ENCODE results near the gene DUSP6. TPM values are rescaled to one million over a fixed set of nuclear protein-coding genes. Genes with fewer than 3 reads are reported as not detected.
"Not testable (repeated sequence)": the region's sequence is repeated elsewhere in the genome, so short reads cannot be mapped to it uniquely, and the experiment has no call there.

Gene DUSP6
- total and polyA plus RNA-seq, 9 donors: 50.4 to 89.2 (median 68.1) TPM

- H3K4me1 ChIP-seq (ENCODE audit: control insufficient read depth, insufficient read depth, low read length): peaks cover 31% of the 10 kb centered on the region
- H3K27ac ChIP-seq (ENCODE audit: low read length): peak overlapping the region; percentile 32
- peaks cover 10% of the 10 kb centered on the region for H3K27me3 ChIP-seq (ENCODE audit: control insufficient read depth, insufficient read depth, low read length)
- WGBS (ENCODE audit: insufficient coverage): 40% methylated on average over 7 of the region's 10 CpGs
- no peak overlapping the region for H3K4me3 ChIP-seq (ENCODE audit: low read length)
- peak; percentile 94 for DNase-seq
- no peaks in the 10 kb centered on the region for H3K9me3 ChIP-seq (replicated peaks; ENCODE audit: control insufficient read depth, low read depth, low read length)
- peaks cover 8% of the 10 kb centered on the region for H3K36me3 ChIP-seq (ENCODE audit: control insufficient read depth, insufficient read depth, low read length)
Observed at GRCh38 chr12:89345830-89346740, 6.2 kb downstream of the DUSP6 start.

GRCh38 chr12:89345376-89345775, 6.9 kb downstream of the DUSP6 start:
- H3K4me1 ChIP-seq (ENCODE audit: control insufficient read depth, insufficient read depth, low read length): peaks cover 31% of the 10 kb centered on the region
- no peak for DNase-seq
- H3K27me3 ChIP-seq (ENCODE audit: control insufficient read depth, insufficient read depth, low read length): peaks cover 3% of the 10 kb centered on the region
- peak overlapping the region; percentile 32 for H3K27ac ChIP-seq (ENCODE audit: low read length)
- WGBS (ENCODE audit: insufficient coverage): 63% methylated on average over 1 of the region's 3 CpGs
- H3K4me3 ChIP-seq (ENCODE audit: low read length): no peak overlapping the region
- H3K9me3 ChIP-seq (replicated peaks; ENCODE audit: control insufficient read depth, low read depth, low read length): no peaks in the 10 kb centered on the region
- H3K36me3 ChIP-seq (ENCODE audit: control insufficient read depth, insufficient read depth, low read length): peaks cover 8% of the 10 kb centered on the region

GRCh38 chr12:89344862-89345202, 7.5 kb downstream of the DUSP6 start:
- Histone ChIP-seq H3K27ac (ENCODE audit: low read length) (no peak overlapping the region), H3K27me3 (ENCODE audit: control insufficient read depth, insufficient read depth, low read length) (peaks cover 3% of the 10 kb centered on the region), H3K9me3 (replicated peaks; ENCODE audit: control insufficient read depth, low read depth, low read length) (no peaks in the 10 kb centered on the region), H3K4me3 (ENCODE audit: low read length) (no peak overlapping the region), H3K36me3 (ENCODE audit: control insufficient read depth, insufficient read depth, low read length) (peaks cover 8% of the 10 kb centered on the region), H3K4me1 (ENCODE audit: control insufficient read depth, insufficient read depth, low read length) (peaks cover 31% of the 10 kb centered on the region)
- no peak for DNase-seq
- no CpG with 5 or more reads among the region's 3 CpGs for WGBS (ENCODE audit: insufficient coverage)

GRCh38 chr12:89344043-89344861, 8.0 kb downstream of the DUSP6 start:
- peaks cover 29% of the 10 kb centered on the region for H3K4me1 ChIP-seq (ENCODE audit: control insufficient read depth, insufficient read depth, low read length)
- H3K9me3 ChIP-seq (replicated peaks; ENCODE audit: control insufficient read depth, low read depth, low read length): no peaks in the 10 kb centered on the region
- H3K27ac ChIP-seq (ENCODE audit: low read length): no peak overlapping the region
- H3K36me3 ChIP-seq (ENCODE audit: control insufficient read depth, insufficient read depth, low read length): peaks cover 8% of the 10 kb centered on the region
- no peak for DNase-seq
- H3K27me3 ChIP-seq (ENCODE audit: control insufficient read depth, insufficient read depth, low read length): peaks cover 3% of the 10 kb centered on the region
- H3K4me3 ChIP-seq (ENCODE audit: low read length): no peak overlapping the region
- no CpG with 5 or more reads among the region's 10 CpGs for WGBS (ENCODE audit: insufficient coverage)

- no peak for DNase-seq
- Histone ChIP-seq H3K36me3 (ENCODE audit: control insufficient read depth, insufficient read depth, low read length) (peaks cover 2% of the 10 kb centered on the region), H3K9me3 (replicated peaks; ENCODE audit: control insufficient read depth, low read depth, low read length) (no peaks in the 10 kb centered on the region), H3K4me1 (ENCODE audit: control insufficient read depth, insufficient read depth, low read length) (peaks cover 24% of the 10 kb centered on the region), H3K27me3 (ENCODE audit: control insufficient read depth, insufficient read depth, low read length) (no peaks in the 10 kb centered on the region), H3K4me3 (ENCODE audit: low read length) (no peak overlapping the region), H3K27ac (ENCODE audit: low read length) (no peak overlapping the region)
- 60% methylated on average over 3 of the region's 3 CpGs for WGBS (ENCODE audit: insufficient coverage)
Observed at GRCh38 chr12:89343127-89343526, 9.2 kb downstream of the DUSP6 start.

- H3K4me3 ChIP-seq (ENCODE audit: low read length): no peak overlapping the region
- no peaks in the 10 kb centered on the region for H3K9me3 ChIP-seq (replicated peaks; ENCODE audit: control insufficient read depth, low read depth, low read length)
- WGBS (ENCODE audit: insufficient coverage): no CpG with 5 or more reads among the region's 1 CpG
- no peak overlapping the region for H3K27ac ChIP-seq (ENCODE audit: low read length)
- H3K4me1 ChIP-seq (ENCODE audit: control insufficient read depth, insufficient read depth, low read length): peaks cover 15% of the 10 kb centered on the region
- DNase-seq: no peak
- no peaks in the 10 kb centered on the region for H3K27me3 ChIP-seq (ENCODE audit: control insufficient read depth, insufficient read depth, low read length)
- no peaks in the 10 kb centered on the region for H3K36me3 ChIP-seq (ENCODE audit: control insufficient read depth, insufficient read depth, low read length)
Observed at GRCh38 chr12:89340861-89341260, 11.4 kb downstream of the DUSP6 start.

- Histone ChIP-seq H3K9me3 (replicated peaks; ENCODE audit: control insufficient read depth, low read depth, low read length) (no peaks in the 10 kb centered on the region), H3K4me1 (ENCODE audit: control insufficient read depth, insufficient read depth, low read length) (peaks cover 4% of the 10 kb centered on the region), H3K36me3 (ENCODE audit: control insufficient read depth, insufficient read depth, low read length) (no peaks in the 10 kb centered on the region), H3K27ac (ENCODE audit: low read length) (peak overlapping the region; percentile 74), H3K4me3 (ENCODE audit: low read length) (no peak overlapping the region), H3K27me3 (ENCODE audit: control insufficient read depth, insufficient read depth, low read length) (no peaks in the 10 kb centered on the region)
- WGBS (ENCODE audit: insufficient coverage): 67% methylated on average over 4 of the region's 10 CpGs
- peak; percentile 50 for DNase-seq
Observed at GRCh38 chr12:89339526-89339925, 12.8 kb downstream of the DUSP6 start.

- not testable (repeated sequence) for H3K36me3 ChIP-seq (ENCODE audit: control insufficient read depth, insufficient read depth, low read length); DNase-seq; H3K27ac ChIP-seq (ENCODE audit: low read length); H3K27me3 ChIP-seq (ENCODE audit: control insufficient read depth, insufficient read depth, low read length); H3K9me3 ChIP-seq (replicated peaks; ENCODE audit: control insufficient read depth, low read depth, low read length); H3K4me1 ChIP-seq (ENCODE audit: control insufficient read depth, insufficient read depth, low read length); H3K4me3 ChIP-seq (ENCODE audit: low read length)
- 70% methylated on average over 3 of the region's 4 CpGs for WGBS (ENCODE audit: insufficient coverage)
Observed at GRCh38 chr12:89337136-89337535, 15.2 kb downstream of the DUSP6 start.

GRCh38 chr12:89335452-89336244, 16.7 kb downstream of the DUSP6 start:
- no CpG with 5 or more reads among the region's 5 CpGs for WGBS (ENCODE audit: insufficient coverage)
- no peaks in the 10 kb centered on the region for H3K27me3 ChIP-seq (ENCODE audit: control insufficient read depth, insufficient read depth, low read length)
- H3K9me3 ChIP-seq (replicated peaks; ENCODE audit: control insufficient read depth, low read depth, low read length): no peaks in the 10 kb centered on the region
- H3K4me3 ChIP-seq (ENCODE audit: low read length): no peak overlapping the region
- no peaks in the 10 kb centered on the region for H3K36me3 ChIP-seq (ENCODE audit: control insufficient read depth, insufficient read depth, low read length)
- no peak for DNase-seq
- peaks cover 3% of the 10 kb centered on the region for H3K4me1 ChIP-seq (ENCODE audit: control insufficient read depth, insufficient read depth, low read length)
- no peak overlapping the region for H3K27ac ChIP-seq (ENCODE audit: low read length)
